Measurements from ENCODE around the gene ACBD4.

ACBD4 gene

GRCh38 chr17:45164734-45165269, 29.3 kb downstream of the ACBD4 start:
- no peaks in the 10 kb centered on the region for H3K9me3 ChIP-seq (ENCODE audit: control insufficient read depth, insufficient read depth, low read length)
- H3K27ac ChIP-seq (ENCODE audit: low read depth, low read length), result no peak overlapping the region
- H3K36me3 ChIP-seq (ENCODE audit: control insufficient read depth, low read length), result peaks cover 10% of the 10 kb centered on the region
- no peaks in the 10 kb centered on the region for H3K27me3 ChIP-seq (ENCODE audit: control insufficient read depth, low read length)
- TF ChIP-seq EZH2phosphoT487 (IDR thresholded peaks at IDR 0.05; ENCODE audit: borderline replicate concordance, low read length), result no peak
- TF ChIP-seq, protein P1, sequence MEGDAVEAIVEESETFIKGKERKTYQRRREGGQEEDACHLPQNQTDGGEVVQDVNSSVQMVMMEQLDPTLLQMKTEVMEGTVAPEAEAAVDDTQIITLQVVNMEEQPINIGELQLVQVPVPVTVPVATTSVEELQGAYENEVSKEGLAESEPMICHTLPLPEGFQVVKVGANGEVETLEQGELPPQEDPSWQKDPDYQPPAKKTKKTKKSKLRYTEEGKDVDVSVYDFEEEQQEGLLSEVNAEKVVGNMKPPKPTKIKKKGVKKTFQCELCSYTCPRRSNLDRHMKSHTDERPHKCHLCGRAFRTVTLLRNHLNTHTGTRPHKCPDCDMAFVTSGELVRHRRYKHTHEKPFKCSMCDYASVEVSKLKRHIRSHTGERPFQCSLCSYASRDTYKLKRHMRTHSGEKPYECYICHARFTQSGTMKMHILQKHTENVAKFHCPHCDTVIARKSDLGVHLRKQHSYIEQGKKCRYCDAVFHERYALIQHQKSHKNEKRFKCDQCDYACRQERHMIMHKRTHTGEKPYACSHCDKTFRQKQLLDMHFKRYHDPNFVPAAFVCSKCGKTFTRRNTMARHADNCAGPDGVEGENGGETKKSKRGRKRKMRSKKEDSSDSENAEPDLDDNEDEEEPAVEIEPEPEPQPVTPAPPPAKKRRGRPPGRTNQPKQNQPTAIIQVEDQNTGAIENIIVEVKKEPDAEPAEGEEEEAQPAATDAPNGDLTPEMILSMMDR (IDR thresholded peaks at IDR 0.05; ENCODE audit: low read depth, low read length, poor library complexity, severe bottlenecking), result no peak
- H3F3A ChIP-seq (ENCODE audit: control insufficient read depth, insufficient read depth), result no peaks in the 10 kb centered on the region
- H4K20me1 ChIP-seq (ENCODE audit: control insufficient read depth, insufficient read depth, low read depth, low read length), result no peaks in the 10 kb centered on the region
- H3K9me2 ChIP-seq (replicated peaks; ENCODE audit: control insufficient read depth, low read length), result no peaks in the 10 kb centered on the region
- peaks cover 16% of the 10 kb centered on the region for H3K4me1 ChIP-seq (ENCODE audit: control insufficient read depth, low read length)
- no peak overlapping the region for H3K4me2 ChIP-seq (ENCODE audit: low read length)
- no peak overlapping the region for H3K4me3 ChIP-seq (ENCODE audit: low read length)
- peaks cover 15% of the 10 kb centered on the region for H3K79me2 ChIP-seq (ENCODE audit: control insufficient read depth, low read length)

GRCh38 chr17:45168991-45169752, 33.7 kb downstream of the ACBD4 start:
- Histone ChIP-seq H4K20me1 (ENCODE audit: control insufficient read depth, insufficient read depth, low read depth, low read length) (no peaks in the 10 kb centered on the region), H3K4me2 (ENCODE audit: low read length) (no peak overlapping the region), H3K9me2 (replicated peaks; ENCODE audit: control insufficient read depth, low read length) (no peaks in the 10 kb centered on the region), H3K4me3 (ENCODE audit: low read length) (no peak overlapping the region), H3K9me3 (ENCODE audit: control insufficient read depth, insufficient read depth, low read length) (no peaks in the 10 kb centered on the region), H3K36me3 (ENCODE audit: control insufficient read depth, low read length) (no peaks in the 10 kb centered on the region), H3K4me1 (ENCODE audit: control insufficient read depth, low read length) (peaks cover 17% of the 10 kb centered on the region), H3F3A (ENCODE audit: control insufficient read depth, insufficient read depth) (no peaks in the 10 kb centered on the region), H3K79me2 (ENCODE audit: control insufficient read depth, low read length) (no peaks in the 10 kb centered on the region), H3K27me3 (ENCODE audit: control insufficient read depth, low read length) (no peaks in the 10 kb centered on the region), H3K27ac (ENCODE audit: low read depth, low read length) (no peak overlapping the region)
- TF ChIP-seq, protein P1 (IDR thresholded peaks at IDR 0.05; ENCODE audit: low read depth, low read length, poor library complexity, severe bottlenecking), result no peak

- no peak overlapping the region for H3K27ac ChIP-seq (ENCODE audit: low read depth, low read length)
Measured at GRCh38 chr17:45170280-45170930, 34.9 kb downstream of the ACBD4 start.

More at GRCh38 chr17:45170280-45170930, 34.9 kb downstream of the ACBD4 start:
- Histone ChIP-seq H3K9me2 (replicated peaks; ENCODE audit: control insufficient read depth, low read length) (no peaks in the 10 kb centered on the region), H3K79me2 (ENCODE audit: control insufficient read depth, low read length) (no peaks in the 10 kb centered on the region), H4K20me1 (ENCODE audit: control insufficient read depth, insufficient read depth, low read depth, low read length) (no peaks in the 10 kb centered on the region), H3K4me3 (ENCODE audit: low read length) (no peak overlapping the region), H3K4me2 (ENCODE audit: low read length) (no peak overlapping the region), H3K27me3 (ENCODE audit: control insufficient read depth, low read length) (no peaks in the 10 kb centered on the region), H3K9me3 (ENCODE audit: control insufficient read depth, insufficient read depth, low read length) (no peaks in the 10 kb centered on the region), H3K4me1 (ENCODE audit: control insufficient read depth, low read length) (peaks cover 17% of the 10 kb centered on the region), H3F3A (ENCODE audit: control insufficient read depth, insufficient read depth) (no peaks in the 10 kb centered on the region), H3K36me3 (ENCODE audit: control insufficient read depth, low read length) (no peaks in the 10 kb centered on the region)
- TF ChIP-seq, protein P1 (IDR thresholded peaks at IDR 0.05; ENCODE audit: low read depth, low read length, poor library complexity, severe bottlenecking), result no peak
- no peak for TF ChIP-seq EZH2phosphoT487 (IDR thresholded peaks at IDR 0.05; ENCODE audit: borderline replicate concordance, low read length)

Data from DOHH2 (cell line).